ENCODE measurements around the gene SIX5. TPM values are rescaled to one million over a fixed set of nuclear protein-coding genes. Genes with fewer than 3 reads are reported as not detected.

Gene SIX5
- total RNA-seq, 1 donor: 9.5 TPM

GRCh38 chr19:45814851-45815480 lies 45.9 kb upstream of the SIX5 start, which contains the start of gene RSPH6A:
Gene RSPH6A (minus strand): TSS chr19:45815308. CDS start chr19:45815176, 132 bp downstream.
- TF ChIP-seq CTCF (IDR thresholded peaks at IDR 0.05; ENCODE audit: insufficient read depth, low read length): no peak
- no peak within 1 kb of the TSS for H3K4me3 ChIP-seq (ENCODE audit: low read depth, low read length)
- DNase-seq (ENCODE audit: low read depth): no peak

- TF ChIP-seq CTCF (IDR thresholded peaks at IDR 0.05; ENCODE audit: insufficient read depth, low read length): no peak
- no peak for DNase-seq (ENCODE audit: low read depth)
- no peak overlapping the region for H3K4me3 ChIP-seq (ENCODE audit: low read depth, low read length)
These were observed 45.2 kb upstream of the SIX5 start for GRCh38 chr19:45814166-45814780.

- DNase-seq (ENCODE audit: low read depth): no peak
- H3K4me3 ChIP-seq (ENCODE audit: low read depth, low read length): no peak overlapping the region
- TF ChIP-seq CTCF (IDR thresholded peaks at IDR 0.05; ENCODE audit: insufficient read depth, low read length): no peak
These were observed 43.2 kb upstream of the SIX5 start for GRCh38 chr19:45812297-45812696.

GRCh38 chr19:45809643-45810159 lies 40.6 kb upstream of the SIX5 start:
- no peak overlapping the region for H3K4me3 ChIP-seq (ENCODE audit: low read depth, low read length)
- DNase-seq (ENCODE audit: low read depth): peak; percentile 71
- no peak for TF ChIP-seq CTCF (IDR thresholded peaks at IDR 0.05; ENCODE audit: insufficient read depth, low read length)

- no peak for TF ChIP-seq CTCF (IDR thresholded peaks at IDR 0.05; ENCODE audit: insufficient read depth, low read length)
- DNase-seq (ENCODE audit: low read depth): no peak
- H3K4me3 ChIP-seq (ENCODE audit: low read depth, low read length): no peak overlapping the region
These were observed 36.7 kb upstream of the SIX5 start for GRCh38 chr19:45805719-45806118.

- no peak overlapping the region for H3K4me3 ChIP-seq (ENCODE audit: low read depth, low read length)
- no peak for TF ChIP-seq CTCF (IDR thresholded peaks at IDR 0.05; ENCODE audit: insufficient read depth, low read length)
- DNase-seq (ENCODE audit: low read depth): no peak
These were observed 35.8 kb upstream of the SIX5 start for GRCh38 chr19:45804959-45805230.
